HG03520 (cell line): ENCODE measurements around the gene HUNK.
"Not testable (repeated sequence)": the region's sequence is repeated elsewhere in the genome, so short reads cannot be mapped to it uniquely, and the experiment has no call there.

Source experiments
- ATAC-seq: cut with Tn5 transposase; IDR thresholded peaks from one replicate; pipeline ENCODE4 v1.9.1; 2021; ENCODE audit warnings: mild to moderate bottlenecking, moderate library complexity; ENCODE audit not compliant: unreplicated experiment

HUNK gene

DNA sequence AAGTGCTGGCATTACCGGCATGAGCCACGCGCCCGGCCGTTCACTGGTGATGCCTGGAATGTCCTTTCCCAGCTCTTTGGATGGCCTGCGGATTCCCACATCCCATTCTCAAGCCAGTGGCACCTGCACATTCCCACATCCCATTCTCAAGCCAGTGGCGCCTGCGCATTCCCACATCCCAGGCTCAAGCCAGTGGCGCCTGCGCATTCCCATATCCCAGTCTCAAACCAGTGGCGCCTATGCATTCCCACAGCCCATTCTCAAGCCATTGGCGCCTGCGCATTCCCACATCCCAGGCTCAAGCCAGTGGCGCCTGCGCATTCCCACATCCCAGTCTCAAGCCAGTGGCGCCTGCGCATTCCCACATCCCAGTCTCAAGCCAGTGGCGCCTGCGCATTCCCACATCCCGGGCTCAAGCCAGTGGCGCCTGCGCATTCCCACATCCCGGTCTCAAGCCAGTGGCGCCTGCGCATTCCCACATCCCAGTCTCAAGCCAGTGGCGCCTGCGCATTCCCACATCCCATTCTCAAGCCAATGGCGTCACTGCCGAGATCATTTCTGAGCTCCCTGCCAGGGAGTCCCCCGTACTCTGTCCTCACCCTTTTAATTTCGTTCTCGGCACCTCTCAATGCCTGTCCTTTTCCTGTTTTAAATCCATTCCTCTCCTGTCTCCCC is 74.2 kb downstream of the HUNK start:
- not testable (repeated sequence) for ATAC-seq

DNA sequence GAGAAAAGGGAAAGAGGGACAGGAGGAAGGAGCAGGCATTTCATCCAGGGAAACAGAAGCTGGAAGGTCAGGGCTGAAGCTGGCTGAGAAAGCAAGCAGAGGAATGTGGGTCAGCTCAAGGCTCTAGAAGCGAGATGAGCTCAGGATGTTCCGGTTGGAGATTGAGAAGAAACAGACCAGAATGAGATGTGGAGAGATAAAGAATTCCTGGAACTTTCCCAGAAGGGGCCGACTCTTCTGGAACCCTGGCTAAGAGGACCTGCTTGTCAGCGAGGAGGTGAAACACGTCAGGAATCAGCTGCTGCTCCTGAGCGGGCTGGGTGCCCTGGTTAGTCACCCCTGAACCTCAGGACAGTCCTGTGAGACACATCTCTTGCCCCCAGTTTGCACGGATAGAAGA is 75.9 kb downstream of the HUNK start:
- no peak for ATAC-seq

DNA sequence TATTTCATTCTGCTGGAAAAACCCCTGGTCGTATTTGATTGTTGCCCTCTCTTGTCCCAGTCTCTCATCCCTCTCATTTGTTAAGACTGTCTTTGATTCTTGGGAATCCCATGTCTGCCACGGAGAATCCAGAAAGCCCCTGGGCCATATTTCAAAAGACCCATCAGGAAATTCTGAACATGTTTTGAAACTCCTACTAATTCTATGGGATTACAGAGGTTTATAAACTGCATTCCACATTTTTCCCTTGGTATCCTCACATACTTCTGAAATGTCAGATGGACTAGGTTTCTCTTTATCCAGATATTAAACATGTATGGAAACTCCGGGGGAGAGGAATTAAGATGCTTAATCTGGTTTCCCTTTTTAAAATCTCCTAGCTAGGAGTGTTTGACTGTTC is 80.0 kb downstream of the HUNK start:
- no peak for ATAC-seq

GRCh38 chr21:31957631-31958030 is 84.8 kb downstream of the HUNK start:
- no peak for ATAC-seq

- no peak for ATAC-seq
Observed at GRCh38 chr21:31959881-31960280, 87.1 kb downstream of the HUNK start.

DNA sequence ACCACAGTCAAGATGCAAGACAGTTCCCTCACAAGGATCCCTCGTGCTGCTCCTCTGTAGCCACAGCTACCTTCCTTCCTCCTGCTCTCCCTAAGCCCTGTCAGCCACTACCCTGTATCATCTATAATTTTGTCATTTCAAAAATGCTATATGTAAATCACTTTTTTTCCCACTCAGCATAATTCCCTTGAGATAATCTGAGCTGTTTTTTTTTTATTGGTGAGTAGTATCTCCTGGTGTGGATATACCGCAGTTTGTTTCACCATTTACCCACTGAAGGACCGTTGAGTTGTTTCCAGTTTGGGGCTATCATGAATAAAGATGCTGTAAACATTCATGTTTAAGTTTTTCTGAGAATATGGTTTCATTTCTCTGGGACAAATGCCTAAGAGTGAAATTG is 88.2 kb downstream of the HUNK start:
- no peak for ATAC-seq

GRCh38 chr21:31961704-31962103 is 88.9 kb downstream of the HUNK start:
- no peak for ATAC-seq

GRCh38 chr21:31964692-31965091 is 91.9 kb downstream of the HUNK start:
- no peak for ATAC-seq

DNA sequence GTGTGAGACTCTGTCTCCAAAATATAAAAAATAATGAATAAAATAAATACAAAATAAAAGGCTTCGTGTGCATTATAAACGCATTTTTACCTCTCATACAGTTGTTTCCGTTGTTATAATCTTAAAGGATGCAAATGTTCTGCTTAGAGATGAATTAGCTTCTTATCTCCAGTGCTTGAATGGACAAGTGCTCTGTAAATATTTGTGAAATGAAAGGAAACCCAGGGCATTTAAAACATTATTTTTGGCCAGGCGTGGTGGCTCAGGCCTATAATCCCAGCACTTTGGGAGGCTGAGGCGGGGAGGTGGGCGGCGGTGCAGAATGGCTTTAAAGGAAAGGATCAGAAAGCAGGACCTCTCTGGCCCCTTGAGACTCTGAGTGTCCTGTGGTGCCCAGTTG is 94.5 kb downstream of the HUNK start:
- ATAC-seq: no peak

DNA sequence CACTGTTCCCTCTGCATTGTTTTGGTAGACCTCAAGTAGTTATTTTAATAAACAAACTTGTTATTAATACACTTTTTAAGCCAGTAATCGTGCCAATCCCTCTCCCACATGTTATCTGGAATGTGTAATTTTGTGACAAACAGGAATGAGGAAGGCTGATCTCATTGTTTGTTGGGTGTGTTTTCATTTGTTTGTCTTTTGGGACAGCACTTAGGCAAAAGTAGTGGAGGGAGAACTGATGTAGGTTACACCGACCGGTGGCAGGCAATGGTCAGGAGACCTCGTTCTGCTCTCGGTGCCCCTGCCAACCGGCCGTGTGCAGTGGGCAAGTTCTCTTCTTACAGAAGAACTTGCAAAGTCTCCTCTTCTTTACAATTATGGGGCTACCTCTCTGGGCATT is 99.8 kb downstream of the HUNK start:
- ATAC-seq: no peak

DNA sequence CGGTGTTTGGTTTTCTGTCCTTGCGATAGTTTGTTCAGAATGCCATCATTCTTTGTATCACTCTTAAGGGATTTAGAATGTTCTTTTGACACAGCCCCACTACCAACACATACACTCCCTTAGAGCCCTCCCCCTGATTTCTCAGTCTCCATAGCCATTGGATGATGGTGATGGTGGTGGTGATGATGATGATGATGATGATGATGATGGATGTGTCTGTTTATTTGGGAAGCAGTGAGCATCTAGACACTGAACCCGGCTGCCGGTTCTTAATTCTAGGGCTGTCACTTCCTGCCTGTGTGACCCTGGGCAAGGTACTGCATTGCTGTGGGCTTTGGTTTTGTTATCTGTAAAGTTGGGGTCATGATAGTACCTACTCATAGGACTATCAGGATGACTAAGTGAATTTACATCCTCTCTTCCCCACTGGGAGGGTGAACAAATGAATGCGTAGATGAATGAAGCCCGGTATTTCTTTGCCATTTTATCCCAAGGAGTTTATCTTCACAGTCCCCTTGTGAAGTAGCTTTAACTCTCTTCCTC is 100.7 kb downstream of the HUNK start:
- no peak for ATAC-seq

GRCh38 chr21:31974454-31974985 is 101.7 kb downstream of the HUNK start:
- ATAC-seq: no peak

DNA sequence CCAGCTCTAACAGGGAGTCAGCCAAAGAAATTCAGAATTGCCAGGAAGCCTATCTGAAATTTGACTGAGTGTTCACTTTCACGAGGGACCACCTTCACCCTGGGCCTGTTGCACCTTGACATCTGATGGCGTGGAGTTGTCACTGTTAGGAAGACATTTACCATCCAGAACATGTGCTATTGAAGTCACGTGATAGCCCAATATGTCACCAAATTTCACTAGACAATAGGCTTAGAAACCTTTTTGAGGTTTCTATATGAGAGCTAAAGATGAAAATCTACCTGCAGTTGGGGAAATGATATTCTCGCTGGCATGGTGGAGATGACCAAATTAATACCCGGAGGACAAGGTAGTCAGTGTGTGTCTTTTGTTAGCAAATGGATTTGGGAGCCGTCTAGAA is 102.7 kb downstream of the HUNK start:
- no peak for ATAC-seq

- ATAC-seq: no peak
Observed at GRCh38 chr21:31977816-31978215, 105.0 kb downstream of the HUNK start.

- ATAC-seq: no peak
Observed at GRCh38 chr21:31983120-31983519, 110.3 kb downstream of the HUNK start.

- ATAC-seq: no peak
Observed at GRCh38 chr21:31983554-31983953, 110.7 kb downstream of the HUNK start.

- no peak for ATAC-seq
Observed at GRCh38 chr21:31985398-31985797, 112.6 kb downstream of the HUNK start.

GRCh38 chr21:31986035-31986856 is 113.4 kb downstream of the HUNK start:
- ATAC-seq: no peak

DNA sequence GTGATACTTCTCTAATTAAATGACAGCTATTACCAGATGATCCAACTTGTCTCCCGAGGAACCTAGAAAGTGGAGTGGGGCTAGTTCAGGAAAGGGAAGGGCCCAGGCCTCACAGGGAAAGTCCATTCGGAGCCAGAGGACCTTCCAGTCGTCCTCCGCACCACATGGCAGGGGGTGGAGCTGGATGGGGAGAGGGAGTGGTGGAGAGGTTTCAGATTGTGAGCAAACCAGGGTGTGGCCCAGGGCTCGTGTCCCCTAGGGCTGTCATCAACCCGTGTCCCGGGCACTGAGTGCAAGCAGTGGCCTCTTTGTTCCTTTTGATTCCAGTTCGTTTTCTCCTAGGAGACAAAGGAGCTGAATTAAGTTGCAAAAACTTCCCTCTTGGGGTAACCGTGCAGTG is 114.9 kb downstream of the HUNK start:
- ATAC-seq: no peak

DNA sequence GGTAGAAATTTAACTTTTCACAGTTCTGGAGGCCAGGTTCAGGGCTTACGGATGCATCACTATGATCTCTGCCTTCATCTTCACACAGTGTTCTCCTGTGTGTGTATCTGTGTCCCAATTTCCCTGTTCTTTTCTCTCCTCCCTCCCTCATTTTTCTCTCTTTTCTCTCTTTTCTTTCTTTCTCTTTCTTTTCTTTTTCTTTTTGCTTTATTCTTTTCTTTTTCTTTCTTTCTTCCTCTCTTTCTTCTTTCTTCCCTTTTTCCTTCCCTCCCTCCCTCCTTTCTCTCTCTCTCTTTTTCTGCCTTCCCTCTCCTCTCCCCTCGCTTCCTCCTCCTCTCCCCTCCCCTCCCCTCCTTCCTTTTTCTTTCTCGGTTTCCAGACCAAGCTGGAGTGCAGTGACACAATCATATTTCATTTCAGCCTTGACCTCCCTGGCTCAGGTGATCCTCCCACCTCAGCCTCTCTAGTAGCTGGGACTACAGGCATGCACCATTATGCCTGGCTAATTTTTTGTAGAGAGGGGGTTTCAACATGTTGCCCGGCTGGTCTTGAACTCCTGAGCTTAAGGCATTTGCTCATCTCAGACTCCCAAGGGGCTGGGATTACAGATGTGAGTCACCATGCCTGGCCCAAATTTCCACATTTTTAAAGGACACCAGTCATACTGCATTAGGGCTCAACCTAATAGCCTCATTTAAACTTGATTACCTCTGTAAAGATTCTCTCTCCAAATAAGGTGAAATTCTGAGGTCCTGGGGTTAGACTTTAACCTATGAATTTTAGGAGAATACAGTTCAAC is 115.9 kb downstream of the HUNK start:
- no peak for ATAC-seq
